ENCODE measurements around the gene ALDH5A1. TPM values are rescaled to one million over a fixed set of nuclear protein-coding genes. Genes with fewer than 3 reads are reported as not detected.

ALDH5A1 gene
- total RNA-seq, 1 donor from 2014 or later, result 13.8 TPM

GRCh38 chr6:24492475-24492874, 2.3 kb upstream of the ALDH5A1 start:
- intact Hi-C loops (cut with DNase I), result no loop called here
- no peak for ATAC-seq
- TF ChIP-seq CTCF (IDR thresholded peaks at IDR 0.05), result peak; percentile 18
- Histone ChIP-seq H3K27ac (no peak overlapping the region), H3K9me3 (no peaks in the 10 kb centered on the region), H3K27me3 (ENCODE audit: low read depth) (no peaks in the 10 kb centered on the region), H3K36me3 (no peaks in the 10 kb centered on the region), H3K4me3 (no peak overlapping the region), H3K4me1 (peaks cover 14% of the 10 kb centered on the region)
- no peak for DNase-seq

DNA sequence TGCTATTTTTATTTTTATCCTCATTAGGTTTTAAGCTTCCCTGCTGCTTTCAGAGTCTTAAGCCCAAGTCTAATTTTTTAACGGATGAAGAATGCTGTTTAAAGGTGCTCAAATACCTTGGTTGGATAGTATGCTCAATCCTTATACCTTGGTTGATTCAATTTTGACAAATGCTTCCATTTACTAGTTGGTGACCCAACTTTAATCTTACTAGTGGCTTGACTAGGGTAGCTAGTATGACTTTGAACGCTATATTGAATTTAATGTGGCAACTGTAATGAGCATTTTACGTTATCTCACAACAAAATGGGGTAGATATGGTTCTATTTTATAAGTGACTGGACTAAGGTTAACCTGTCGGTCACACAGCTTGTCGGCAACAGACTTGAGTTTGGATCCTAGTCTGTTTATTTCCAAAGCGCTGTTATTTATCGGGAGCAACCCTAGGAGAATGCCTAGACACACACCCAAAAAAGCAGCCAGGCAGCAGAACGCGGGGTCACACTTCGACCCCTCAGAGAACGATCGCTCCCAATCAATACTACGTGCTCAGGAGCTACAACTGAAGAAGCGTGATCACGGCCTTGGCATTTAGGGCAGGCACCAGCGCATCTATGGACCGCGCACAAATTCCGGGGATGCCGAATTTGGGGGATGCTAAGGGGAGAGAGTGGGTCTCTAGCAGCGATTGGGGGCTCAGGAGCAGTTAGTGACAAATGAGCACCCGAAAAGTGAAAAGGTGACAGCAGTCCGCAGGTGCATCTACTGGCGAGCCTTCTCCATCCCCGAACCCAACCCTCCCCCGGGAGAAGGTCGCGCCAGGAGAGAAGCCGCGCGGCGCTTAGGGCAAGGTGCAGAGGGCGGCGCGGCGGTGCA, 586 bp upstream of the ALDH5A1 start:
- Histone ChIP-seq H3K27ac (peak overlapping the region; percentile 84), H3K36me3 (no peaks in the 10 kb centered on the region), H3K4me1 (peaks cover 14% of the 10 kb centered on the region), H3K4me3 (peak overlapping the region; percentile 71), H3K9me3 (no peaks in the 10 kb centered on the region), H3K27me3 (ENCODE audit: low read depth) (no peaks in the 10 kb centered on the region)
- ATAC-seq (no peak), DNase-seq (no peak)
- intact Hi-C loops (cut with DNase I), result no loop called here
- no peak for TF ChIP-seq CTCF (IDR thresholded peaks at IDR 0.05)

DNA sequence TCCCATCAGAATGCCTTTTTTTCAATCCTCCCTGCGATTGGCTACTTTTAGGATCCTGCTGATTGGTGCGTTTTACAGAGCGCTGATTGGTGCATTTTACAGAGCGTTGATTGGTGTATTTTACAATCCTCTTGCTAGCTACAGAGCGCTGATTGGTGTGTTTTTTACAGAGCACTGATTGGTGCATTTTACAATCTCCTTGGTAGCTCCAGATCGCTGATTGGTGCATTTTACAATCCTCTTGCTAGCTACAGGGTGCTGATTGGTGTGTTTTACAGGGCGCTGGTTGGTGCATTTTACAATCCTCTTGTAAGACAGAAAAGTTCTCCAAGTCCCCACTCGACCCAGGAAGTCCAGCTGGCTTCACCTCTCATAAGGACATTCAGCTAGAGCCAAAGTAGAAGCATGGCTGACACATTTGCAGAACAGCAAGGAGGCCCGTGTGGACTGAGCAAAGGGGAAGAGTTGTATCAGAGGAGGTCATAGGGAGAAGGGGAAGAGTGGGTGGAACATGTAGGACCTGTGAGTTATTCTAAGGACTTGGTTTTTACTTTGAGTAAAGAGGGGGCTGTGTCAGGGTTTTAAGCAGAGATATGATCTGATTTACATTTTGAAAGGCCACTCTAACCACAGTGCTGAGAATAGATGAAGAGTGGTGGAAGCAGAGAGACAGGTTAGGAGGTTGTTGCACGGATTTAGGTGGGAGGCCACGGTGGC, 2.6 kb downstream of the ALDH5A1 start:
- Histone ChIP-seq H3K4me3 (no peak overlapping the region), H3K27ac (no peak overlapping the region), H3K9me3 (no peaks in the 10 kb centered on the region), H3K4me1 (peaks cover 10% of the 10 kb centered on the region), H3K27me3 (ENCODE audit: low read depth) (no peaks in the 10 kb centered on the region), H3K36me3 (no peaks in the 10 kb centered on the region)
- intact Hi-C loops (cut with DNase I), result no loop called here
- ATAC-seq (no peak), DNase-seq (no peak)
- TF ChIP-seq CTCF (IDR thresholded peaks at IDR 0.05), result no peak

GRCh38 chr6:24500683-24501082, 5.9 kb downstream of the ALDH5A1 start:
- intact Hi-C loops (cut with DNase I), result no loop called here
- no peak overlapping the region for H3K4me3 ChIP-seq
- H3K36me3 ChIP-seq, result peaks cover 6% of the 10 kb centered on the region
- H3K9me3 ChIP-seq, result no peaks in the 10 kb centered on the region
- no peak overlapping the region for H3K27ac ChIP-seq
- DNase-seq (no peak), ATAC-seq (no peak)
- no peaks in the 10 kb centered on the region for H3K27me3 ChIP-seq (ENCODE audit: low read depth)
- no peaks in the 10 kb centered on the region for H3K4me1 ChIP-seq
- no peak for TF ChIP-seq CTCF (IDR thresholded peaks at IDR 0.05)

GRCh38 chr6:24501374-24501773, 6.6 kb downstream of the ALDH5A1 start:
- intact Hi-C loops (cut with DNase I), result no loop called here
- Histone ChIP-seq H3K27me3 (ENCODE audit: low read depth) (no peaks in the 10 kb centered on the region), H3K4me3 (no peak overlapping the region), H3K27ac (no peak overlapping the region), H3K9me3 (no peaks in the 10 kb centered on the region), H3K36me3 (peaks cover 6% of the 10 kb centered on the region), H3K4me1 (no peaks in the 10 kb centered on the region)
- DNase-seq (no peak), ATAC-seq (no peak)
- TF ChIP-seq CTCF (IDR thresholded peaks at IDR 0.05), result no peak
